Activated CD8-positive, alpha-beta memory T cell treated with anti-CD3 and anti-CD28 coated beads for 36 hours (primary cell): ENCODE data around the gene MAST4. TPM values are rescaled to one million over a fixed set of nuclear protein-coding genes. Genes with fewer than 3 reads are reported as not detected.

Experiments used
- CTCF ChIA-PET: fragments of 350-600 bp; sonication (Branson Sonifier 250); formaldehyde crosslinking; loops from one replicate; lab custom pipeline; 2021; ENCODE audit warnings: antibody characterized with exemption; lab: Charles Lee
- POLR2A ChIA-PET: fragments of 350-600 bp; sonication (Branson Sonifier 250); formaldehyde crosslinking; loops from one replicate; lab custom pipeline; 2021; ENCODE audit warnings: antibody characterized with exemption; lab: Charles Lee
- total RNA-seq, 2 experiments: library from RNA; stranded (reverse); gene quantifications; one replicate each; pipeline ENCODE4 v1.2.3, GENCODE V29; 2021

The MAST4 gene
- total RNA-seq, 2 experiments from 2014 or later, result 11.4 to 11.6 TPM

- CTCF ChIA-PET, result no interaction called here
- POLR2A ChIA-PET, result no interaction called here
These were observed 455.8 kb downstream of the MAST4 start for GRCh38 chr5:67052034-67052433.

GRCh38 chr5:67053229-67053628 is 457.0 kb downstream of the MAST4 start:
- POLR2A ChIA-PET, result no interaction called here

GRCh38 chr5:67058998-67059743 is 463.0 kb downstream of the MAST4 start:
- ChIA-PET POLR2A (no interaction called here), CTCF (no interaction called here)

More at GRCh38 chr5:67053229-67053628, 457.0 kb downstream of the MAST4 start:
- CTCF ChIA-PET, result no interaction called here

GRCh38 chr5:67059744-67060490 is 463.7 kb downstream of the MAST4 start:
- POLR2A ChIA-PET, result no interaction called here
- CTCF ChIA-PET, result no interaction called here

GRCh38 chr5:67061511-67061910 is 465.3 kb downstream of the MAST4 start:
- ChIA-PET POLR2A (no interaction called here), CTCF (no interaction called here)

- CTCF ChIA-PET, result no interaction called here
- POLR2A ChIA-PET, result no interaction called here
These were observed 466.9 kb downstream of the MAST4 start for GRCh38 chr5:67063055-67063454.

- CTCF ChIA-PET, result no interaction called here
These were observed 467.6 kb downstream of the MAST4 start for GRCh38 chr5:67063791-67064190.

GRCh38 chr5:67065237-67065636 is 469.0 kb downstream of the MAST4 start:
- ChIA-PET POLR2A (no interaction called here), CTCF (no interaction called here)

More at GRCh38 chr5:67063791-67064190, 467.6 kb downstream of the MAST4 start:
- POLR2A ChIA-PET, result no interaction called here

- CTCF ChIA-PET, result no interaction called here
- POLR2A ChIA-PET, result interaction anchor here (0.6 kb wide), 1 partner anchor 139 kb away, joined by 3 read pairs; no protein-coding TSS in a partner anchor
These were observed 469.5 kb downstream of the MAST4 start for GRCh38 chr5:67065696-67066095.

GRCh38 chr5:67066815-67067214 is 470.6 kb downstream of the MAST4 start:
- POLR2A ChIA-PET, result no interaction called here
- CTCF ChIA-PET, result no interaction called here

GRCh38 chr5:67073045-67073680 is 477.0 kb downstream of the MAST4 start:
- CTCF ChIA-PET, result no interaction called here
- POLR2A ChIA-PET, result no interaction called here

- ChIA-PET CTCF (no interaction called here), POLR2A (no interaction called here)
These were observed 481.1 kb downstream of the MAST4 start for GRCh38 chr5:67077296-67077695.

GRCh38 chr5:67081261-67081660 is 485.1 kb downstream of the MAST4 start:
- CTCF ChIA-PET, result no interaction called here
- POLR2A ChIA-PET, result no interaction called here

- POLR2A ChIA-PET, result no interaction called here
- CTCF ChIA-PET, result no interaction called here
These were observed 486.7 kb downstream of the MAST4 start for GRCh38 chr5:67082941-67083340.

- POLR2A ChIA-PET, result no interaction called here
- CTCF ChIA-PET, result no interaction called here
These were observed 489.4 kb downstream of the MAST4 start for GRCh38 chr5:67085616-67086015.

- ChIA-PET CTCF (no interaction called here), POLR2A (no interaction called here)
These were observed 493.1 kb downstream of the MAST4 start for GRCh38 chr5:67089200-67089725.

GRCh38 chr5:67090040-67090439 is 493.8 kb downstream of the MAST4 start:
- CTCF ChIA-PET, result no interaction called here
- POLR2A ChIA-PET, result no interaction called here

- CTCF ChIA-PET, result no interaction called here
- POLR2A ChIA-PET, result no interaction called here
These were observed 494.4 kb downstream of the MAST4 start for GRCh38 chr5:67090593-67090992.

- POLR2A ChIA-PET, result no interaction called here
These were observed 496.3 kb downstream of the MAST4 start for GRCh38 chr5:67092535-67092934.

GRCh38 chr5:67093279-67093678 is 497.1 kb downstream of the MAST4 start:
- POLR2A ChIA-PET, result no interaction called here
- CTCF ChIA-PET, result no interaction called here

More at GRCh38 chr5:67092535-67092934, 496.3 kb downstream of the MAST4 start:
- CTCF ChIA-PET, result no interaction called here
